HG03280 (cell line): ENCODE results near the gene LIPC.

Experiments used
- ATAC-seq: cut with Tn5 transposase; IDR thresholded peaks from one replicate; pipeline ENCODE4 v1.9.1; 2021; ENCODE audit warnings: mild to moderate bottlenecking, moderate library complexity; ENCODE audit not compliant: unreplicated experiment

Gene LIPC

GRCh38 chr15:58551084-58551763, 119.4 kb downstream of the LIPC start:
- ATAC-seq: no peak

- no peak for ATAC-seq
Observed at GRCh38 chr15:58551764-58552504, 120.1 kb downstream of the LIPC start.

GRCh38 chr15:58552505-58553364, 120.9 kb downstream of the LIPC start:
- no peak for ATAC-seq

- no peak for ATAC-seq
Observed at GRCh38 chr15:58553365-58553918, 121.7 kb downstream of the LIPC start.

- ATAC-seq: no peak
Observed at GRCh38 chr15:58554758-58555157, 123.0 kb downstream of the LIPC start.

- no peak for ATAC-seq
Observed at GRCh38 chr15:58555162-58556027, 123.6 kb downstream of the LIPC start.

GRCh38 chr15:58556028-58556361, 124.2 kb downstream of the LIPC start:
- no peak for ATAC-seq

GRCh38 chr15:58556541-58556940, 124.8 kb downstream of the LIPC start:
- no peak for ATAC-seq

GRCh38 chr15:58558777-58559176, 127.0 kb downstream of the LIPC start:
- ATAC-seq: no peak

GRCh38 chr15:58559904-58560588, 128.3 kb downstream of the LIPC start:
- no peak for ATAC-seq

GRCh38 chr15:58561321-58561720, 129.5 kb downstream of the LIPC start:
- ATAC-seq: no peak

GRCh38 chr15:58562135-58562534, 130.3 kb downstream of the LIPC start:
- ATAC-seq: no peak

GRCh38 chr15:58564981-58565380, 133.2 kb downstream of the LIPC start:
- no peak for ATAC-seq

GRCh38 chr15:58565619-58566018, 133.8 kb downstream of the LIPC start:
- ATAC-seq: no peak

GRCh38 chr15:58566029-58566428, 134.2 kb downstream of the LIPC start:
- no peak for ATAC-seq

GRCh38 chr15:58568157-58568571, 136.4 kb downstream of the LIPC start:
- no peak for ATAC-seq

- no peak for ATAC-seq
Observed at GRCh38 chr15:58569455-58569854, 137.7 kb downstream of the LIPC start.

- ATAC-seq: no peak
Observed at GRCh38 chr15:58571491-58571890, 139.7 kb downstream of the LIPC start.

GRCh38 chr15:58572521-58572920, 140.7 kb downstream of the LIPC start:
- ATAC-seq: no peak

- ATAC-seq: no peak
Observed at GRCh38 chr15:58573270-58573669, 141.5 kb downstream of the LIPC start.
